ENCODE measurements around the gene HIF1A.
A peak's percentile ranks its signal among the peaks of the same experiment; 100 is the strongest.
"Not testable (repeated sequence)": the region's sequence is repeated elsewhere in the genome, so short reads cannot be mapped to it uniquely, and the experiment has no call there.

HIF1A gene

DNA sequence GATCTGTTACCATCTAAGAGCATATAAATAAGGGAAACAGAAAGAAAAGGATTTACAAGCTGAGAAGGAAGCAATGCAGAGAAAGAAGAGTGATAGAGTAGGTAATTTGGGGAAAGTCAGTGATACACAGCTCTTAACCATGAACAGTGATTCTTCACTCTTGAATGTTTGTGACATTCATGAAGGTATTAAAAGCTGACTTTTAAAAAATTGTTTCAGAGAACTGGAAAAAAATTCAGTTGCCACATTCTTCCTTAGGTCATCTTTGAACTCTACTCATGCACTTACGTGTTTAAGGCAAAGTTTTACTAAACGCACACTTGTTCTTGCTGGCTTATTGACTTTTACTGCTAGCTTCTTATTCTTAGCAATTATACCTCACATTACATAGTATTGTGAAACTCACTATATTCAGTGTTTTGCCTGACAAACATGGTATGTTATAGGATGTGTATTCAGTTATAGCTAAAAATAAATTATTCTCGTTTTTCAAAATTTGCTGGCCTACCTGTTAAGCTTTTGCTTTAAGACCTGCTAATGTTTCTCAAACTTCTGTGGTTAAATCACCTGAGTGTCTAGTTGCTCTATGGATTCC lies 10.9 kb downstream of the HIF1A start:
- no peak for ATAC-seq (replicated peaks)
- H3K9me3 Mint-ChIP-seq, result no peaks in the 10 kb centered on the region
- peaks cover 25 to 42% of the 10 kb centered on the region in 2 donors for H3K4me1 Mint-ChIP-seq
- H3K36me3 Mint-ChIP-seq, result peaks cover 4 to 15% of the 10 kb centered on the region in 2 donors
- DNase-seq, result no peak
- H3K27me3 Mint-ChIP-seq, result no peaks in the 10 kb centered on the region
- H3K4me3 Mint-ChIP-seq, result no peak overlapping the region
- no peak overlapping the region for H3K27ac Mint-ChIP-seq

DNA sequence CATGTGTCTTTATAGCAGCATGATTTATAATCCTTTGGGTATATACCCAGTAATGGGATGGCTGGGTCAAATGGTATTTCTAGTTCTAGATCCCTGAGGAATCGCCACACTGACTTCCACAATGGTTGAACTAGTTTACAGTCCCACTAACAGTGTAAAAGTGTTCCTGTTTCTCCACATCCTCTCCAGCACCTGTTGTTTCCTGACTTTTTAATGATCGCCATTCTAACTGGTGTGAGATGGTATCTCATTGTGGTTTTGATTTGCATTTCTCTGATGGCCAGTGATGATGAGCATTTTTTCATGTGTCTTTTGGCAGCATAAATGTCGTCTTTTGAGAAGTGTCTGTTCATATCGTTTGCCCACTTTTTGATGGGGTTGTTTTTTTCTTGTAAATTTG lies 12.5 kb downstream of the HIF1A start:
- H3K27me3 Mint-ChIP-seq, result not testable (repeated sequence)

DNA sequence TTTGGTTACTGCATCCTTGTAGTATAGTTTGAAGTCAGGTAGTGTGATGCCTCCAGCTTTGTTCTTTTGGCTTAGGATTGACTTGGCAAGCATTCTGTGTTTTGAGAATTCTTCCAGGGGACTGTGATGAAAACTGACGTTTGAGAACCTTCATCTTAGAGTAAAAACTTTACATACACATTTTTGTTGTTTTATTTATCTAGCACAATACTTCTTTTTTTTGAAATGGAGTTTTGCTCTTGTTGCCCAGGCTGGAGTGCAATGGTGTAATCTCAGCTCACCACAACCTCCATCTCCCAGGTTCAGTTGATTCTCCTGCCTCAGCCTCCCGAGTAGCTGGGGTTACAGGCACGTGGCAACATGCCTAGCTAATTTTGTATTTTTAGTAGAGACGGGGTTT lies 13.4 kb downstream of the HIF1A start:
- Mint-ChIP-seq H3K4me1 (peaks cover 40 to 58% of the 10 kb centered on the region in 2 donors), H3K36me3 (peaks cover 3 to 19% of the 10 kb centered on the region in 2 donors)
- ATAC-seq (replicated peaks); H3K27me3 Mint-ChIP-seq; H3K27ac Mint-ChIP-seq; H3K9me3 Mint-ChIP-seq; H3K4me3 Mint-ChIP-seq; DNase-seq: not testable (repeated sequence)

More for the DNA sequence above, 12.5 kb downstream of the HIF1A start:
- not testable (repeated sequence) for ATAC-seq (replicated peaks); DNase-seq; H3K9me3 Mint-ChIP-seq; H3K4me3 Mint-ChIP-seq; H3K27ac Mint-ChIP-seq
- Mint-ChIP-seq H3K36me3 (peaks cover 3 to 19% of the 10 kb centered on the region in 2 donors), H3K4me1 (peaks cover 37 to 57% of the 10 kb centered on the region in 2 donors)

DNA sequence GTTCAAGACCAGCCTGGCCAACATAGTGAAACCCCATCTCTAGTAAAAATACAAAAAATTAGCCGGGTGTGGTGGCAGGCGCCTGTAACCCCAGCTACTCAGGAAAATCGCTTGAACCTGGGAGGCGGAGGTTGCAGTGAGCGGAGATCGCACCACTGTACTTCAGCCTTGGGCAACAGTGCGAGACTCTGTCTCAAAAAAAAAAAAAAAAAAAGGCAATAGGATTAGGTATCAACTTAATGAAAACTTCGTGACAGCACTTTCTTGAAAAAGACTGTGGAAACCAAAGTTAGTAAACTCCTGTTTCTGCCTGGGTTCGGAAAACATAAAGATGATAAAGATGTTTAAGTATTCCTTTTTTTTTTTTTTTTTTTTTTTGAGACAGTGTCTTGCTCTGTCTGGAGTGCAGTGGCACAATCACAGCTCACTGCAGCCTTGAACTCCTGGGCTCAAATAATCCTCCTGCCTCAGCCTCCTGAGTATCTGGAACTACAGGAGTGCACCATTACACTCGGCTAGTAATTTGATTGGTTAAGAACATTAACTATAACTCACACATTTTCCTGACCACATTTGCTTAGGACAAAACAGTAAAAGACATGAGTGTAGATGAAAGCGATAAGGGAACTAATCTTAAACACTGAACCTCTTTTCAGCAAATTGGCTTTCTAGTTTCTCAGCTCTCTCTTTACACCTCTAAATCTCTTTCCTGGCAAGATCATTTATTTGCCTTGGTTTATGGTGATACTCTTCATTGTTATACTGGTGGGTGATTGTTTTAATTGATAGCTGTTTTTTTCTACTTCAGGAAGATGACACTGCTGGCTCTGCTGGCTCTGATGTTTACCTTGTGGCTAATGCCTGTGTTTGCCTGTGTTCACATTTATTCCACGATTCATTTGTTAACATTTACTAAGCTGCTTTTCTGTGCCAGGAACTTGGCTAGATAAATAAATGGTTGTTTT lies 15.8 kb downstream of the HIF1A start:
- ATAC-seq (replicated peaks), result no peak

DNA sequence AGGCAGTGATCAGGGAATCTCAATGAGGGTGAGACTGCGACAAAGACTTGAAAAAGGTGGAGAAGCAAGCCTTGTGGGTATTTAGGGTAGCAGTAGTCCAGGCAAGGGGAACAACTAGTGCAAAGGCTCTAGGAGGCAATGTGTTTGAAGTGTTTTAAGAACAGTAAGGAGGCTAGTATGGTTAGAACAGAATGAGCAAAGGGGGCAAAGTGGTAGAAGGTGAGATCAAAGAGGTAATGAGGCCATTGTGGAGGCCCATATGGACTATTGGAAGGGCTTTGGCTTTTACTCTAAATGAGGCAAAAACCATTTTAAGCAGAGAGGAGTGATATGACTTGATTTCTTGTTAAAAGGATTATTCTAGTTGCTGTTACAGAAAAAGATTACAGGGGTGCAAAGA lies 16.8 kb downstream of the HIF1A start:
- Mint-ChIP-seq H3K27me3 (no peaks in the 10 kb centered on the region), H3K4me3 (no peak overlapping the region), H3K4me1 (peaks cover 36 to 63% of the 10 kb centered on the region in 2 donors), H3K27ac (no peak overlapping the region), H3K9me3 (no peaks in the 10 kb centered on the region), H3K36me3 (peaks cover 3 to 13% of the 10 kb centered on the region in 2 donors)
- ATAC-seq (replicated peaks) (no peak), DNase-seq (no peak)

More for the DNA sequence above, 15.8 kb downstream of the HIF1A start:
- Mint-ChIP-seq H3K4me1 (peaks cover 38 to 64% of the 10 kb centered on the region in 2 donors), H3K27me3 (no peaks in the 10 kb centered on the region), H3K36me3 (peaks cover 3 to 19% of the 10 kb centered on the region in 2 donors), H3K4me3 (peak overlapping the region; percentile 3 to 49), H3K27ac (peak overlapping the region; percentile 53), H3K9me3 (no peaks in the 10 kb centered on the region)
- DNase-seq, result no peak

DNA sequence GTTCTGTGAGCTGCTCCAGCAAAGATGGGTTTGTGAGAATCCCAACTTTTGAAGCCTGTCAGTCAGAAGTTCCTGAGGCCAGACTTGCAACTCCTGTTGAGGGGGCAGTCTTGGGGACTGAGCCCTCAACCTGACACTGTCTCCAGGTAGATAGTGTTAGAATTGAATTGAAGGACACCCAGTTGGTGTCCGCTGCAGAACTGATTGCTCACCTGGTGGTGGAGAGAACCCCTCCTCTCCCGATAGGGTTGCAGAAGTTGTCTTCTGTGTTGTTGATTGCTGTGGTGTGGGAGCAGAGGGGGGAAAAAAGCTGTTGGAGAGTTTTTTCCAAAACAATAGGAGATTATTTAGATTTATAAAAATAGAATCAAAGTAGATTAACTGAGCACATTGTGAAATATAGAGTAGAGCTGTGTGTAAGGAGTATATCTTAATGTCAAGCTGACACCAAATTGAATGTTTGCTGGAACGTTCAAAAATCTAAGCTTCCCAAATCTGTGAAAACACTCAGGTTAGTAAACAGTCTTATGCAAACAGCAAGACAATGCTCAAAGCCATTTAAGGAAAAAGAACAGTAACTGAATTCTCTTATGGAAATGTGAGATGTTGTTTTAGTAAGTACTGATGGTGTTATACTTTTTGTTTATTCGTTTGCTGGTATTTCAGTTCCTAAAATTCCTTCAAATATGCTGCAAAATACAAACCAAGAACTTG lies 18.6 kb downstream of the HIF1A start:
- peaks cover 0 to 6% of the 10 kb centered on the region in 2 donors for H3K36me3 Mint-ChIP-seq
- no peaks in the 10 kb centered on the region for H3K27me3 Mint-ChIP-seq
- DNase-seq (no peak), ATAC-seq (replicated peaks) (no peak)
- no peak overlapping the region for H3K4me3 Mint-ChIP-seq
- no peaks in the 10 kb centered on the region for H3K9me3 Mint-ChIP-seq
- peaks cover 38 to 73% of the 10 kb centered on the region in 2 donors for H3K4me1 Mint-ChIP-seq
- H3K27ac Mint-ChIP-seq, result peak overlapping the region; percentile 6

DNA sequence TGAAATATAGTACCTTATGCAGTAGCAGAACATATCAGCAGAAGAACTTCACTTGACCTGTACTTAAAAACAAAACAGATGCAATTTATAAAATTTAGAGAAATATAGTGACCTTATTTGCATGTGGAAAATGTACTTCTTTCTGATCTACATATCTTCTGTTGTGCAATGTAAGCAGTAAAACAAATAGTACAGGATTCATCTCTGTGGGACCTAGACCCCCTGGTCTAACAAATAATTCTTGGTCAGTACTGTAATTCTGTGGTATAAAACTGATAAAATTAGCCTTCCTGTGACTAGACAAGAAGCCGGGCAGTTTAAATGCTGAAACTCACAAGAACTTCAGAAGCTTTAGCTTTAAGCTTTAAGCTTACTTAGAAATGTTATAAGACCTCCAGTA lies 21.6 kb downstream of the HIF1A start:
- Mint-ChIP-seq H3K9me3 (no peaks in the 10 kb centered on the region), H3K36me3 (peaks cover 0 to 14% of the 10 kb centered on the region in 2 donors), H3K4me1 (peaks cover 39 to 80% of the 10 kb centered on the region in 2 donors), H3K27ac (peak overlapping the region; percentile 51), H3K27me3 (no peaks in the 10 kb centered on the region), H3K4me3 (no peak overlapping the region)
- no peak for ATAC-seq (replicated peaks)
- no peak for DNase-seq

DNA sequence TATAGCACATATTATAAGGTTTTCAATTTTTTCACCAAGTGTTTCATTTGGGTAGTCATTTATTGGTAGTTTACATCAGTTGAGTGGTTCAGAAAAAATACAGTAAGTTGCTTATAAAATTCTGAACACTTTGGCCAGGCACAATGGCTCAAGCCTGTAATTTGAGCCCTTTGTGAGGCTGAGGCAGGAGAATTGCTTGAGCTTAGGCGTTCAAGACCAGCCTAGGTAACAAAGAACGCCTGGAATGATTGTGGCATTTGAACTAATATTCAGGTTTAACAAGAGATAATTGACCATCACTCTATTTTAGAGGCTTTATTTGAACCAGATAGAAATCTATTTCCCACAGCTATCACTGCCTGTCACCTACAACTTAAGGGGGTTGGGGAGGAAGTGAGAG lies 22.7 kb downstream of the HIF1A start:
- H3K4me1 Mint-ChIP-seq, result peaks cover 33 to 73% of the 10 kb centered on the region in 2 donors
- H3K9me3 Mint-ChIP-seq, result no peaks in the 10 kb centered on the region
- H3K27ac Mint-ChIP-seq, result no peak overlapping the region
- DNase-seq (no peak), ATAC-seq (replicated peaks) (peak in 1 of 2 donors; percentile 34)
- H3K4me3 Mint-ChIP-seq, result no peak overlapping the region
- H3K36me3 Mint-ChIP-seq, result peaks cover 4 to 18% of the 10 kb centered on the region in 2 donors
- H3K27me3 Mint-ChIP-seq, result no peaks in the 10 kb centered on the region

DNA sequence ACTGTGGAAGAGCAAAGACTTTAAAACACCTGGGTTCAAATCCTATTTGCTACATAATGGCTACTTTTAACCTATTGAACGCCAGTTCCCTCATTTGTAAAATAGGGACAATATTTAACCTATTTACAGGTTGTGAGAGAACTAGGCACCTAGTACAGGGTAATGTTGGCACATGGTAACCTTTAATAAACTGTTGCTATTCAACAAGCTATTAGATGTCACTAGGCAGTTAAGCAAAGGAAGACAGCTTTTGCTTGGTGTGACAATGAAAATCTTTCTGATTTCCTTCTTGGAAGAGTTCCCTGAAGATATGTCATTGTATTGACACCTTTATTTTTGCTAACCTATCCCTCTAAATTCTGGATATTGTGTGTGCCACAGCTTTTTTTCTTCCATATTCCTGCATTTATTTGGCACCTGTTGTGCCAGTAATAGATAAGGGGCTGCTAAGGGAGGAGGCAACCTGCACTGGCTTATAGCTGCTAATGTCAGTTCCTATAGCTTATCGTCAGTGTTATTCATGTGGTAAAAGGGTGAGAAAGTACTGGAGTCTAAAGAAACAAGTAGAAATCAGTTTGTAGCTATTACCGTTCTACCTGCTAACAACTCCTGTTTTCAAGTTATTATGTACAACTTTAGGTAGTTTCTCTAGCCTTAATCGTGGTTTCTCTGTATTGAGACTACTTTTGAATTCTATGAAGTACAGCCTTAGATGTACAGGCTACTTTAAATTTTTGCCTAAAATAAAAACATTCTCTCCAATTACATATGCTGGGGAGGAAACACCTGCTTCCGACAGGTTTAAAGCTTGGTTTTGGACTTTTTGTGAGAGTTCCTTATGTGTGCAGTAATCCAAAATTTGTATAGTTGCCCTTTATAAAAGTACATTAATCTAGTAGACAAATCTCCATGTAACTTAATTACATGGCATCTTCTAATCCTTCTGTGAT lies 24.3 kb downstream of the HIF1A start:
- Mint-ChIP-seq H3K27ac (peak overlapping the region; percentile 69), H3K9me3 (no peaks in the 10 kb centered on the region), H3K27me3 (no peaks in the 10 kb centered on the region), H3K4me3 (peak overlapping the region; percentile 39 to 50), H3K36me3 (peaks cover 11 to 31% of the 10 kb centered on the region in 2 donors), H3K4me1 (peaks cover 33 to 63% of the 10 kb centered on the region in 2 donors)
- DNase-seq (no peak), ATAC-seq (replicated peaks) (peak; percentile 39 to 46)

DNA sequence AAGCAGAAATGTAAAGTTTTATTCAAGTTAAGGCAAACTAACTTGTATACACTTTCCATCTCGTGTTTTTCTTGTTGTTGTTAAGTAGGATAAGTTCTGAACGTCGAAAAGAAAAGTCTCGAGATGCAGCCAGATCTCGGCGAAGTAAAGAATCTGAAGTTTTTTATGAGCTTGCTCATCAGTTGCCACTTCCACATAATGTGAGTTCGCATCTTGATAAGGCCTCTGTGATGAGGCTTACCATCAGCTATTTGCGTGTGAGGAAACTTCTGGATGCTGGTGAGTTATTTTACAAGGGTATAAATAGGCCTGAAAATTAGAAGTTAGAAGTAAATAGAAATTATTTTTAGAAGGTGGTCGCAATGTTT lies 25.0 kb downstream of the HIF1A start:
- Mint-ChIP-seq H3K4me1 (peaks cover 36 to 61% of the 10 kb centered on the region in 2 donors), H3K36me3 (peaks cover 15 to 36% of the 10 kb centered on the region in 2 donors), H3K9me3 (no peaks in the 10 kb centered on the region), H3K4me3 (peak overlapping the region; percentile 39 to 50), H3K27ac (peak overlapping the region; percentile 69), H3K27me3 (no peaks in the 10 kb centered on the region)
- peak; percentile 59 to 61 for ATAC-seq (replicated peaks)
- DNase-seq, result no peak

DNA sequence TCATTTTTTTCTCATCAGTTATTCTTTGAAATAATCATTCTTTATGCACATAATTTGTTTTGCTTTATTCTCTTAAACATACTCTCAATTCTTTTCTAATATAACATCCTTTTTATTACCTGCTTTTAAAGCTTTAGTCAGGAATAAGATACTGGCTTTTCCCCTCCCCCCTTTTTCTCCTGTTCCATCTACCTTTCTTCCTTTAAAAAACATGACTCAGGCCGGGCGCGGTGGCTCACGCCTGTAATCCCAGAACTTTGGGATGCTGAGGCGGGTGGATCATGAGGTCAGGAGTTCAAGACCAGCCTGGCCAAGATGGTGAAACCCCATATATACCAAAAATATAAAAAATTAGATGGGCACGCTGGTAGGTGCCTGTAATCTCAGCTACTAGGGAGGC lies 25.4 kb downstream of the HIF1A start:
- peaks cover 17 to 38% of the 10 kb centered on the region in 2 donors for H3K36me3 Mint-ChIP-seq
- no peak for ATAC-seq (replicated peaks)
- H3K27me3 Mint-ChIP-seq, result no peaks in the 10 kb centered on the region
- no peak for DNase-seq
- peaks cover 32 to 56% of the 10 kb centered on the region in 2 donors for H3K4me1 Mint-ChIP-seq
- no peaks in the 10 kb centered on the region for H3K9me3 Mint-ChIP-seq
- peak overlapping the region; percentile 77 for H3K27ac Mint-ChIP-seq
- H3K4me3 Mint-ChIP-seq, result no peak overlapping the region

DNA sequence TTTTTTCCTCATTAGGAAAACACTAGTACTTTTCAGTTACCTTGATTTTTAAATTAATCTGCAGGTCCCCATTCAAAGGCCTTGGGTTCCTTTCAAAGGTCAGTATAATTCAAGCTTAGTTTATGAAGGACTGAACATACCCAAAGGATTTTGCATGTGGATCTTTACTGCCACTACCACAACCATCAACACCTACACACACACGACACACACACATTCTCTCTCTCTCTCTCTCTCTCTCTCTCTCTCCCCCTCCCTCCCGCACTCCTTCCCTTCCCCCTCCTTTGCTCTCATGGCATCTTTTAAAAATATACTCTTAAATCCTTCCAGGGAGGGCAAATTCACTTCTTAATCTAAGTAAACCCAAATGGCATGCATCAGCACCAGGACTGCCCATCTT lies 28.8 kb downstream of the HIF1A start:
- H3K4me3 Mint-ChIP-seq, result no peak overlapping the region
- no peaks in the 10 kb centered on the region for H3K27me3 Mint-ChIP-seq
- peaks cover 32 to 57% of the 10 kb centered on the region in 2 donors for H3K36me3 Mint-ChIP-seq
- H3K27ac Mint-ChIP-seq, result no peak overlapping the region
- DNase-seq (no peak), ATAC-seq (replicated peaks) (no peak)
- peaks cover 23 to 51% of the 10 kb centered on the region in 2 donors for H3K4me1 Mint-ChIP-seq
- H3K9me3 Mint-ChIP-seq, result no peaks in the 10 kb centered on the region

Measured in stimulated activated naive B cell treated with anti-CD40 and anti-IgM and Interleukin-4, amounts not matched to agents 10 μg/mL and 1 μg/mL and 100 μg/mL, for 72 hours (primary cell).